Measurements from ENCODE around the gene PKP1.

- TF ChIP-seq CTCF (IDR thresholded peaks at IDR 0.05) = no peak
- TF ChIP-seq POLR2AphosphoS5 (IDR thresholded peaks at IDR 0.05) = no peak
- no peak for TF ChIP-seq POLR2A (IDR thresholded peaks at IDR 0.05)
Observed at GRCh38 chr1:201296352-201296751, 13.0 kb downstream of the PKP1 start.
